HG03558 (cell line): Measurements from ENCODE around the gene CRB2.

Experiments used
- ATAC-seq: cut with Tn5 transposase; IDR thresholded peaks from one replicate; pipeline ENCODE4 v1.9.1; 2021; ENCODE audit warnings: moderate number of reproducible peaks; ENCODE audit not compliant: unreplicated experiment; ENCODE audit errors: extremely low read depth

CRB2 gene

GRCh38 chr9:123346026-123346425 lies 10.0 kb upstream of the CRB2 start:
- no peak for ATAC-seq

GRCh38 chr9:123346826-123347225 lies 9.2 kb upstream of the CRB2 start:
- ATAC-seq, result no peak

- no peak for ATAC-seq
Measured at GRCh38 chr9:123347289-123348060, 8.5 kb upstream of the CRB2 start.

- no peak for ATAC-seq
Measured at GRCh38 chr9:123348317-123348992, 7.5 kb upstream of the CRB2 start.

- no peak for ATAC-seq
Measured at GRCh38 chr9:123349033-123349432, 7.0 kb upstream of the CRB2 start.

GRCh38 chr9:123349691-123350480 lies 6.1 kb upstream of the CRB2 start:
- ATAC-seq, result no peak

- ATAC-seq, result no peak
Measured at GRCh38 chr9:123350590-123351310, 5.2 kb upstream of the CRB2 start.

GRCh38 chr9:123353041-123353440 lies 3.0 kb upstream of the CRB2 start:
- no peak for ATAC-seq

- no peak for ATAC-seq
Measured at GRCh38 chr9:123353984-123354591, 1.9 kb upstream of the CRB2 start.

GRCh38 chr9:123354806-123355508 lies 1.0 kb upstream of the CRB2 start:
- ATAC-seq, result no peak

- ATAC-seq, result no peak
Measured at GRCh38 chr9:123356851-123357742, 1.1 kb downstream of the CRB2 start.

GRCh38 chr9:123357743-123358059 lies 1.7 kb downstream of the CRB2 start:
- no peak for ATAC-seq

- ATAC-seq, result no peak
Measured at GRCh38 chr9:123358181-123358905, 2.3 kb downstream of the CRB2 start.

GRCh38 chr9:123359106-123359505 lies 3.1 kb downstream of the CRB2 start:
- no peak for ATAC-seq

- no peak for ATAC-seq
Measured at GRCh38 chr9:123359546-123359945, 3.5 kb downstream of the CRB2 start.

GRCh38 chr9:123360161-123361085 lies 4.4 kb downstream of the CRB2 start:
- no peak for ATAC-seq
